SK-N-SH treated with all-trans-retinoic acid at 6 μM for 48 hours (cell line): ENCODE results near the gene RELCH.

Experiments
- ATAC-seq: fragments of 200-7000 bp; cut with Tn5 transposase; 3 replicates; pipeline ENCODE4 v1.9.1; 2020; ENCODE audit warnings: mild to moderate bottlenecking, moderate library complexity
- ARNTL ChIP-seq: fragments of 450-650 bp; formaldehyde crosslinking; IDR thresholded peaks from 2 replicates; pipeline ENCODE4 v1.5.0; 2020; ENCODE audit warnings: low read depth, mild to moderate bottlenecking, moderate library complexity, borderline replicate concordance
- BACH2 ChIP-seq: fragments of 250-450 bp; sonication (Bioruptor Pico); IDR thresholded peaks from 2 replicates; pipeline ENCODE4 v1.9.0; 2021; ENCODE audit warnings: mild to moderate bottlenecking, borderline replicate concordance
- CREB5 ChIP-seq: fragments of 250-450 bp; sonication (Bioruptor Pico); IDR thresholded peaks from 2 replicates; pipeline ENCODE4 v1.5.1; 2020; ENCODE audit warnings: low read depth, mild to moderate bottlenecking, moderate library complexity
- CSDC2 ChIP-seq: fragments of 250-450 bp; sonication (Bioruptor Pico); IDR thresholded peaks from 2 replicates; pipeline ENCODE4 v1.5.0; 2020; ENCODE audit warnings: mild to moderate bottlenecking, moderate library complexity
- CSRNP3 ChIP-seq: fragments of 250-450 bp; sonication (Bioruptor Pico); IDR thresholded peaks from 2 replicates; pipeline ENCODE4 v1.5.1; 2021; ENCODE audit warnings: mild to moderate bottlenecking, moderate library complexity
- ESRRG ChIP-seq: fragments of 250-450 bp; sonication (Bioruptor Pico); IDR thresholded peaks from 2 replicates; pipeline ENCODE4 v1.6.1; 2021; ENCODE audit warnings: mild to moderate bottlenecking
- ISL1 ChIP-seq: fragments of 250-450 bp; sonication (Bioruptor Pico); IDR thresholded peaks from 2 replicates; pipeline ENCODE4 v2.1.2; 2022; ENCODE audit warnings: mild to moderate bottlenecking, moderate library complexity
- OSR1 ChIP-seq: fragments of 250-450 bp; sonication (Bioruptor Pico); IDR thresholded peaks from 2 replicates; pipeline ENCODE4 v1.8.0; 2022; ENCODE audit warnings: moderate library complexity, mild to moderate bottlenecking, inconsistent platforms
- PATZ1 ChIP-seq: fragments of 250-450 bp; sonication (Bioruptor Pico); IDR thresholded peaks from 2 replicates; pipeline ENCODE4 v1.8.0; 2020; ENCODE audit warnings: mild to moderate bottlenecking, moderate library complexity, borderline replicate concordance
- POU6F1 ChIP-seq: fragments of 250-450 bp; sonication (Bioruptor Pico); IDR thresholded peaks from 2 replicates; pipeline ENCODE4 v1.8.0; 2021; ENCODE audit warnings: low read depth, mild to moderate bottlenecking, moderate library complexity, borderline replicate concordance
- PPARA ChIP-seq: fragments of 250-450 bp; sonication (Bioruptor Pico); IDR thresholded peaks from 2 replicates; pipeline ENCODE4 v1.5.0; 2020; ENCODE audit warnings: mild to moderate bottlenecking, borderline replicate concordance
- RARB ChIP-seq: fragments of 250-450 bp; sonication (Bioruptor Pico); IDR thresholded peaks from 2 replicates; pipeline ENCODE4 v1.8.0; 2021; ENCODE audit warnings: mild to moderate bottlenecking, moderate library complexity
- ZC3H10 ChIP-seq: fragments of 250-450 bp; sonication (Bioruptor Pico); IDR thresholded peaks from 2 replicates; pipeline ENCODE4 v1.5.1; 2021; ENCODE audit warnings: mild to moderate bottlenecking, moderate library complexity
- ZFP3 ChIP-seq: fragments of 250-450 bp; sonication (Bioruptor Pico); IDR thresholded peaks from 2 replicates; pipeline ENCODE4 v1.5.0; 2020; ENCODE audit warnings: mild to moderate bottlenecking, moderate library complexity
- ZNF565 ChIP-seq: fragments of 450-650 bp; formaldehyde crosslinking; conservative IDR thresholded peaks from 2 replicates; pipeline ENCODE4 v1.5.0; 2020; ENCODE audit warnings: low read depth, mild to moderate bottlenecking, moderate library complexity
- ZNF70 ChIP-seq: fragments of 450-650 bp; formaldehyde crosslinking; IDR thresholded peaks from 2 replicates; pipeline ENCODE4 v1.5.0; 2020; ENCODE audit warnings: mild to moderate bottlenecking, moderate library complexity

RELCH gene

GRCh38 chr18:62186774-62187542 is at the start of gene RELCH, which contains the start of gene PIGN:
RELCH (plus strand) TSS chr18:62187255; CDS start chr18:62187506, 251 bp downstream.
PIGN (minus strand) TSS chr18:62187056; CDS start chr18:62161353, 25,703 bp downstream.
- TF ChIP-seq ZFP3 (CRISPR knock-in tag) = no peak
- TF ChIP-seq ZC3H10 (CRISPR knock-in tag) = no peak
- no peak for TF ChIP-seq ISL1 (CRISPR knock-in tag)
- no peak for TF ChIP-seq BACH2
- peak; percentile 82 for TF ChIP-seq ZNF70 (CRISPR knock-in tag)
- no peak for TF ChIP-seq CREB5 (CRISPR knock-in tag)
- no peak for TF ChIP-seq CSDC2 (CRISPR knock-in tag)
- ATAC-seq = peak; percentile 92

GRCh38 chr18:62138461-62139235 is 48.4 kb upstream of the RELCH start:
- ATAC-seq = no peak
- TF ChIP-seq PATZ1 (no peak), POU6F1 (CRISPR knock-in tag) (no peak), ISL1 (CRISPR knock-in tag) (no peak)

GRCh38 chr18:62140259-62140658 is 46.8 kb upstream of the RELCH start:
- TF ChIP-seq ARNTL (CRISPR knock-in tag) = no peak
- no peak for TF ChIP-seq BACH2
- TF ChIP-seq ZNF565 (CRISPR knock-in tag) = no peak
- TF ChIP-seq ISL1 (CRISPR knock-in tag) = no peak
- no peak for TF ChIP-seq OSR1
- TF ChIP-seq PPARA = no peak
- no peak for TF ChIP-seq CSRNP3 (CRISPR knock-in tag)
- no peak for TF ChIP-seq POU6F1 (CRISPR knock-in tag)
- TF ChIP-seq, all 23 proteins: peak for 0
- no peak for ATAC-seq

GRCh38 chr18:62144338-62144737 is 42.7 kb upstream of the RELCH start:
- TF ChIP-seq RARB (CRISPR knock-in tag) = no peak
- no peak for TF ChIP-seq POU6F1 (CRISPR knock-in tag)
- TF ChIP-seq ZNF70 (CRISPR knock-in tag) = no peak
- TF ChIP-seq ZC3H10 (CRISPR knock-in tag) = no peak
- TF ChIP-seq PPARA = no peak
- TF ChIP-seq ESRRG = no peak
- no peak for TF ChIP-seq PATZ1

More at GRCh38 chr18:62144338-62144737, 42.7 kb upstream of the RELCH start:
- ATAC-seq = no peak
